Measurements from ENCODE around the gene SOX30.

Gene SOX30

GRCh38 chr5:157659868-157660660, 7.8 kb upstream of the SOX30 start:
- no peak for DNase-seq

- DNase-seq, result no peak
Measured at GRCh38 chr5:157658893-157659292, 6.7 kb upstream of the SOX30 start.

GRCh38 chr5:157657516-157657915, 5.3 kb upstream of the SOX30 start:
- no peak for DNase-seq

- peak; percentile 86 for DNase-seq
Measured at GRCh38 chr5:157651623-157652376, 438 bp downstream of the SOX30 start.

- no peak for DNase-seq
Measured at GRCh38 chr5:157650991-157651611, 1.1 kb downstream of the SOX30 start.

- no peak for DNase-seq
Measured at GRCh38 chr5:157649101-157649500, 3.1 kb downstream of the SOX30 start.

- DNase-seq, result no peak
Measured at GRCh38 chr5:157648275-157648990, 3.8 kb downstream of the SOX30 start.

- no peak for DNase-seq
Measured at GRCh38 chr5:157640406-157641066, 11.7 kb downstream of the SOX30 start.

- no peak for DNase-seq
Measured at GRCh38 chr5:157630341-157630740, 21.9 kb downstream of the SOX30 start.

- DNase-seq, result no peak
Measured at GRCh38 chr5:157626831-157627230, 25.4 kb downstream of the SOX30 start.

GRCh38 chr5:157624144-157624543, 28.1 kb downstream of the SOX30 start:
- no peak for DNase-seq

GRCh38 chr5:157620776-157621175, 31.5 kb downstream of the SOX30 start:
- no peak for DNase-seq

GRCh38 chr5:157618191-157618765, 34.0 kb downstream of the SOX30 start:
- no peak for DNase-seq

GRCh38 chr5:157616785-157617184, 35.5 kb downstream of the SOX30 start:
- no peak for DNase-seq

- no peak for DNase-seq
Measured at GRCh38 chr5:157613385-157614245, 38.6 kb downstream of the SOX30 start.

- DNase-seq, result no peak
Measured at GRCh38 chr5:157612581-157612980, 39.7 kb downstream of the SOX30 start.

GRCh38 chr5:157611571-157612476, 40.4 kb downstream of the SOX30 start:
- no peak for DNase-seq

GRCh38 chr5:157610990-157611389, 41.2 kb downstream of the SOX30 start:
- no peak for DNase-seq

GRCh38 chr5:157608972-157609565, 43.2 kb downstream of the SOX30 start:
- DNase-seq, result no peak

Measured in activated CD8-positive, alpha-beta memory T cell treated with anti-CD3 and anti-CD28 coated beads, Interleukin-2, amount 50 U/mL, for 48 hours (primary cell).